Gastrocnemius medialis (tissue), 4 donors: ENCODE data around the gene NEMF. TPM values are rescaled to one million over a fixed set of nuclear protein-coding genes. Genes with fewer than 3 reads are reported as not detected.
A peak's percentile ranks its signal among the peaks of the same experiment; 100 is the strongest.
"Not testable (repeated sequence)": the region's sequence is repeated elsewhere in the genome, so short reads cannot be mapped to it uniquely, and the experiment has no call there.

Experiments
- ATAC-seq, 2 donors: fragments of 150-250 bp; one replicate each; pipeline ENCODE4 v1.9.1; 2016
- DNase-seq, 2 donors: peaks; one replicate each; pipeline ENCODE4 v3.0.0-alpha.2; 2019
- H3K27ac ChIP-seq, 4 donors: fragments of 200-600 bp; sonication (generic); 1 replicate in 1 of 4; 2 replicates in 3 of 4; pipeline ENCODE4 v1.5.1; 2016 to 2018; ENCODE audit warnings: mild to moderate bottlenecking in 2 of 4, moderate library complexity in 1 of 4
- H3K27me3 ChIP-seq, 3 donors: fragments of 200-600 bp; sonication (generic) in 2 of 3; 1 replicate in 1 of 3; 2 replicates in 2 of 3; pipeline versions ENCODE4 v1.5.1 to v1.6.0; 2016 to 2019; ENCODE audit warnings: mild to moderate bottlenecking in 1 of 3, moderate library complexity in 1 of 3
- H3K36me3 ChIP-seq, 2 donors: fragments of 200-600 bp; sonication (generic) in 1 of 2; one replicate each; pipeline ENCODE4 v1.5.1; 2017 to 2018
- H3K4me1 ChIP-seq, 2 donors: fragments of 200-600 bp; sonication (generic) in 1 of 2; one replicate each; pipeline ENCODE4 v1.5.1; 2016 to 2017; ENCODE audit warnings: mild to moderate bottlenecking in 2 of 2
- H3K4me3 ChIP-seq, 4 donors: fragments of 200-600 bp; sonication (generic) in 3 of 4; 1 replicate in 1 of 4; 2 replicates in 3 of 4; pipeline ENCODE4 v1.5.1; 2016 to 2019; ENCODE audit warnings: mild to moderate bottlenecking in 2 of 4
- H3K9me3 ChIP-seq, 3 donors: fragments of 200-600 bp; sonication (generic) in 2 of 3; 1 replicate in 1 of 3; 2 replicates in 2 of 3; pipeline ENCODE4 v1.5.1; 2016 to 2019
- CTCF ChIP-seq, 5 experiments: fragments of 450-650 bp in 3 of 5; fragments of 200-600 bp in 2 of 5; sonication (generic) in 2 of 5; IDR thresholded peaks in 4 of 5; conservative IDR thresholded peaks in 1 of 5; 1 replicate in 4 of 5; 2 replicates in 1 of 5; pipeline ENCODE4 v1.5.1; 2016 to 2019; ENCODE audit warnings: antibody characterized with exemption in 5 of 5, mild to moderate bottlenecking in 3 of 5, moderate library complexity in 3 of 5
- POLR2A ChIP-seq, 2 donors: fragments of 450-650 bp; IDR thresholded peaks; one replicate each; pipeline ENCODE4 v1.6.1; 2017; ENCODE audit warnings: antibody characterized with exemption in 2 of 2, mild to moderate bottlenecking in 2 of 2, moderate library complexity in 2 of 2
- in situ Hi-C, 4 donors: fragments of 200-750 bp; cut with MboI; loops; one replicate each; pipeline versions ENCODE4 v1.15.0 to v1.8.0; 2017; ENCODE audit warnings: low sequenced_read_pairs in 4 of 4
- intact Hi-C: fragments of 100-400 bp; cut with DNase I; formaldehyde crosslinking; loops from one replicate; pipeline ENCODE4 v1.15.1; 2023; ENCODE audit warnings: low total_unique reads
- total RNA-seq, 4 donors: library from RNA; depleted of rRNA; stranded (reverse); fragments of >200 nt; gene quantifications; one replicate each; pipeline versions ENCODE4 v1.1.0 to v1.2.3, GENCODE V29; 2016

NEMF gene
- total RNA-seq, 4 donors from 2014 or later: 56.5 to 71.1 (median 65.2) TPM

GRCh38 chr14:49849213-49849847 lies 3.3 kb downstream of the NEMF start:
- DNase-seq (no peak), ATAC-seq (no peak)
- peaks cover 0 to 38% of the 10 kb centered on the region in 2 donors for H3K36me3 ChIP-seq
- intact Hi-C loops (no loop called here), in situ Hi-C loops (loop anchor here in 2 of 4 donors (25.0 kb wide), 1 partner anchor 212 kb away; the partner anchor contains the start of gene DNAAF2 (in 2 of the 2))
- H3K27ac ChIP-seq: peak overlapping the region; percentile 92 to 98 (median 96)
- H3K27me3 ChIP-seq: no peaks in the 10 kb centered on the region
- TF ChIP-seq POLR2A (IDR thresholded peaks at IDR 0.05) (no peak), CTCF (IDR thresholded peaks at IDR 0.05 in 4 of 5, conservative IDR thresholded peaks at IDR 0.05 in 1 of 5) (no peak)
- H3K4me3 ChIP-seq: no peak overlapping the region
- H3K9me3 ChIP-seq: no peaks in the 10 kb centered on the region
- H3K4me1 ChIP-seq: peaks cover 34% of the 10 kb centered on the region in 2 donors

- ATAC-seq (no peak), DNase-seq (no peak)
- Histone ChIP-seq H3K4me3 (no peak overlapping the region), H3K9me3 (no peaks in the 10 kb centered on the region), H3K27me3 (no peaks in the 10 kb centered on the region), H3K36me3 (peaks cover 11 to 94% of the 10 kb centered on the region in 2 donors), H3K4me1 (no peaks in the 10 kb centered on the region), H3K27ac (no peak overlapping the region)
- intact Hi-C loops: no loop called here
- in situ Hi-C loops: loop anchor here in 2 of 4 donors (25.0 kb wide), 1 partner anchor 191 kb away; the partner anchor contains the start of gene DNAAF2 (in 2 of the 2)
- TF ChIP-seq CTCF (IDR thresholded peaks at IDR 0.05 in 4 of 5, conservative IDR thresholded peaks at IDR 0.05 in 1 of 5) (no peak), POLR2A (IDR thresholded peaks at IDR 0.05) (no peak)
Observed at GRCh38 chr14:49828640-49829039, 23.9 kb downstream of the NEMF start.

- ATAC-seq (no peak), DNase-seq (no peak)
- intact Hi-C loops (no loop called here), in situ Hi-C loops (no loop called here)
- no peak overlapping the region for H3K4me3 ChIP-seq
- H3K27ac ChIP-seq: no peak overlapping the region
- H3K4me1 ChIP-seq: no peaks in the 10 kb centered on the region
- peaks cover 4 to 81% of the 10 kb centered on the region in 2 donors for H3K36me3 ChIP-seq
- no peaks in the 10 kb centered on the region for H3K27me3 ChIP-seq
- peaks cover 0 to 7% (median 0%) of the 10 kb centered on the region in 3 donors for H3K9me3 ChIP-seq
- TF ChIP-seq CTCF (IDR thresholded peaks at IDR 0.05 in 4 of 5, conservative IDR thresholded peaks at IDR 0.05 in 1 of 5) (no peak), POLR2A (IDR thresholded peaks at IDR 0.05) (no peak)
Observed at GRCh38 chr14:49820176-49820575, 32.4 kb downstream of the NEMF start.

- no peak for DNase-seq
- intact Hi-C loops: no loop called here
- Histone ChIP-seq H3K36me3 (peaks cover 4 to 83% of the 10 kb centered on the region in 2 donors), H3K27me3 (no peaks in the 10 kb centered on the region), H3K9me3 (peaks cover 0 to 7% (median 0%) of the 10 kb centered on the region in 3 donors), H3K27ac (no peak overlapping the region), H3K4me3 (no peak overlapping the region), H3K4me1 (no peaks in the 10 kb centered on the region)
- TF ChIP-seq CTCF (IDR thresholded peaks at IDR 0.05 in 4 of 5, conservative IDR thresholded peaks at IDR 0.05 in 1 of 5) (no peak), POLR2A (IDR thresholded peaks at IDR 0.05) (no peak)
- no peak for ATAC-seq
- in situ Hi-C loops: no loop called here
Observed at GRCh38 chr14:49816844-49817243, 35.7 kb downstream of the NEMF start.

GRCh38 chr14:49816118-49816517 lies 36.5 kb downstream of the NEMF start:
- H3K4me1 ChIP-seq, ATAC-seq, H3K4me3 ChIP-seq, H3K9me3 ChIP-seq, in situ Hi-C loops, H3K27ac ChIP-seq, intact Hi-C loops, DNase-seq, H3K27me3 ChIP-seq: not testable (repeated sequence)
- peaks cover 4 to 91% of the 10 kb centered on the region in 2 donors for H3K36me3 ChIP-seq
